ENCODE measurements around the gene KRTAP21-3.

DNA sequence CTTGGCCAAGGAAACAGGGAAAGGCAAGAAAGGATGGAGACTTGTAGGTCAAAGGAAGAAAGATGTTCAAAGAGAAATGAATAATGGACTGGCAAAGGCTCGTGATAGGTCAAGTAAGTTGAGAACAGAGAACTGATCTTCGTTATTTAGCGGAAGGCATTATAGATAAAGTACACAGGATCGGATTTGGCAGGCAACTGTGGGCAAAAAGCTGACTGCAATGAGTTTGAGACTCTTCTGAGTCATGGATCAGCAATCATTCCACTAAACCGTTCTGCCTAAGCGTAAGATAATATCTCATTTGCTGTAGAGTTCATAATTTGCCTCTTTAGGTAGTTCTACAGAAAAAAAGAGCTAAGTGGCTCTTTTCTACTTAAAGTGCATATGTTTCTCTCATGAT lies 34.1 kb downstream of the KRTAP21-3 start:
- TF ChIP-seq, protein P1, sequence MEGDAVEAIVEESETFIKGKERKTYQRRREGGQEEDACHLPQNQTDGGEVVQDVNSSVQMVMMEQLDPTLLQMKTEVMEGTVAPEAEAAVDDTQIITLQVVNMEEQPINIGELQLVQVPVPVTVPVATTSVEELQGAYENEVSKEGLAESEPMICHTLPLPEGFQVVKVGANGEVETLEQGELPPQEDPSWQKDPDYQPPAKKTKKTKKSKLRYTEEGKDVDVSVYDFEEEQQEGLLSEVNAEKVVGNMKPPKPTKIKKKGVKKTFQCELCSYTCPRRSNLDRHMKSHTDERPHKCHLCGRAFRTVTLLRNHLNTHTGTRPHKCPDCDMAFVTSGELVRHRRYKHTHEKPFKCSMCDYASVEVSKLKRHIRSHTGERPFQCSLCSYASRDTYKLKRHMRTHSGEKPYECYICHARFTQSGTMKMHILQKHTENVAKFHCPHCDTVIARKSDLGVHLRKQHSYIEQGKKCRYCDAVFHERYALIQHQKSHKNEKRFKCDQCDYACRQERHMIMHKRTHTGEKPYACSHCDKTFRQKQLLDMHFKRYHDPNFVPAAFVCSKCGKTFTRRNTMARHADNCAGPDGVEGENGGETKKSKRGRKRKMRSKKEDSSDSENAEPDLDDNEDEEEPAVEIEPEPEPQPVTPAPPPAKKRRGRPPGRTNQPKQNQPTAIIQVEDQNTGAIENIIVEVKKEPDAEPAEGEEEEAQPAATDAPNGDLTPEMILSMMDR (conservative IDR thresholded peaks at IDR 0.05; ENCODE audit: low read depth, low read length) = no peak
- TF ChIP-seq EZH2phosphoT487 (IDR thresholded peaks at IDR 0.05; ENCODE audit: borderline replicate concordance, low read length) (no peak), EZH2 (IDR thresholded peaks at IDR 0.05; ENCODE audit: low read length, unreplicated experiment) (no peak)
